Measurements from ENCODE around the gene TTC9B. TPM values are rescaled to one million over a fixed set of nuclear protein-coding genes. Genes with fewer than 3 reads are reported as not detected.

The TTC9B gene
- 0.37 TPM for polyA plus RNA-seq (2013, experiment 1 of 2)
- polyA plus RNA-seq (2013, experiment 2 of 2): 0.25 TPM

GRCh38 chr19:40217934-40218890 lies at the start of gene TTC9B:
Gene TTC9B (minus strand): TSS chr19:40218384. CDS start chr19:40218381, 3 bp downstream.
- peaks cover 3% of the 10 kb centered on the region for H3K4me1 ChIP-seq (ENCODE audit: control insufficient read depth, insufficient read depth, low read length, poor library complexity, severe bottlenecking)
- peak within 1 kb of the TSS; percentile 68 for H3K27ac ChIP-seq (ENCODE audit: low read depth, low read length, severe bottlenecking)
- no peak within 1 kb of the TSS for H3K4me3 ChIP-seq (ENCODE audit: extremely low read depth, insufficient read depth, low read length, poor library complexity, severe bottlenecking)
- no peaks in the 10 kb centered on the region for H3K36me3 ChIP-seq (ENCODE audit: control insufficient read depth, insufficient read depth, low read length)
- WGBS, 2 experiments (ENCODE audit: insufficient coverage in 2 of 2): 4 to 11% methylated on average over 45 to 61 of the region's 75 CpGs
- H3K9me3 ChIP-seq (ENCODE audit: control insufficient read depth, low read length): no peaks in the 10 kb centered on the region

DNA sequence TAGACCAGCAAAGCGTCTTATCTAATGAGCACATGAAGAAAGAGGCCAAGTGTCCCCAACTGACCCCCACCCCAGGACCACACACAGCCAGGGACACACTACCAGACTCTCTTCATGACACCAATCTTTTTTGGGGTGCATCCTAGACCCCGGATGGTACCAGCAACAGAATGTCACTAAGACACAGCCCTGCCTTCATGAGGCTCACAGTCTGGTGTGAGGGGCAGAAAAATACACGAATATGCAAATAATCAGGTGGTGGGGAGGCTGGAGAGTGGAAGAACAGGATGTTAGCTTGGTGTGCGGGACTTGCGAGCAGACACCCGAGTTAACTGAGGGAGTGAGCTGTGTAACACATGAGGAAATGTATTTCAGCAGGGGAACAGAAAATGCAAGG lies 49.4 kb upstream of the TTC9B start:
- H3K36me3 ChIP-seq (ENCODE audit: control insufficient read depth, insufficient read depth, low read length): peaks cover 54% of the 10 kb centered on the region
- H3K4me3 ChIP-seq (ENCODE audit: extremely low read depth, insufficient read depth, low read length, poor library complexity, severe bottlenecking): no peak overlapping the region
- no peaks in the 10 kb centered on the region for H3K4me1 ChIP-seq (ENCODE audit: control insufficient read depth, insufficient read depth, low read length, poor library complexity, severe bottlenecking)
- WGBS, 2 experiments (ENCODE audit: insufficient coverage in 2 of 2): 94 to 96% methylated on average over 6 of the region's 6 CpGs
- H3K27ac ChIP-seq (ENCODE audit: low read depth, low read length, severe bottlenecking): no peak overlapping the region
- no peaks in the 10 kb centered on the region for H3K9me3 ChIP-seq (ENCODE audit: control insufficient read depth, low read length)

GRCh38 chr19:40266912-40267600 lies 48.9 kb upstream of the TTC9B start:
- Histone ChIP-seq H3K36me3 (ENCODE audit: control insufficient read depth, insufficient read depth, low read length) (peaks cover 56% of the 10 kb centered on the region), H3K9me3 (ENCODE audit: control insufficient read depth, low read length) (no peaks in the 10 kb centered on the region), H3K27ac (ENCODE audit: low read depth, low read length, severe bottlenecking) (no peak overlapping the region), H3K4me1 (ENCODE audit: control insufficient read depth, insufficient read depth, low read length, poor library complexity, severe bottlenecking) (no peaks in the 10 kb centered on the region), H3K4me3 (ENCODE audit: extremely low read depth, insufficient read depth, low read length, poor library complexity, severe bottlenecking) (no peak overlapping the region)
- WGBS, 2 experiments (ENCODE audit: insufficient coverage in 2 of 2): 91 to 92% methylated on average over 12 to 15 of the region's 15 CpGs

GRCh38 chr19:40266119-40266518 lies 47.9 kb upstream of the TTC9B start:
- WGBS, 2 experiments (ENCODE audit: insufficient coverage in 2 of 2): 96% methylated on average over 16 of the region's 17 CpGs
- Histone ChIP-seq H3K27ac (ENCODE audit: low read depth, low read length, severe bottlenecking) (no peak overlapping the region), H3K36me3 (ENCODE audit: control insufficient read depth, insufficient read depth, low read length) (peaks cover 62% of the 10 kb centered on the region), H3K4me3 (ENCODE audit: extremely low read depth, insufficient read depth, low read length, poor library complexity, severe bottlenecking) (no peak overlapping the region), H3K4me1 (ENCODE audit: control insufficient read depth, insufficient read depth, low read length, poor library complexity, severe bottlenecking) (no peaks in the 10 kb centered on the region), H3K9me3 (ENCODE audit: control insufficient read depth, low read length) (no peaks in the 10 kb centered on the region)

DNA sequence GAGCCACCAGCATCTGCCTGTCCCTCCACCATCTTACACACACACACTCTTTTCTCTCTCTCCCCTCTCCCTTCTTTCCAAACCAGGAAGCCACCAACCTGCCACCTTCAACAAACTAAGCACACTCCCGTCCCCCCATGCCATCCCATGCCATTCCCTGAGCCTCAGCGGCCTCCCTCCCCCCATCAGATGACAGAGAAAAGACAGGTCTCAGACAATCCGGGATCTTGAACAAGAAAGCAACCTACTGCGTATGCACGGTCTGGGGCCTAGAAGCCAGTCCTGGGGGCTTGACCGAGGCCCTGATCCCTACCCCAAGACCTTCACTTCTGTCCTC lies 47.5 kb upstream of the TTC9B start:
- no peak overlapping the region for H3K4me3 ChIP-seq (ENCODE audit: extremely low read depth, insufficient read depth, low read length, poor library complexity, severe bottlenecking)
- WGBS, 2 experiments (ENCODE audit: insufficient coverage in 2 of 2): 95 to 96% methylated on average over 3 to 6 of the region's 6 CpGs
- H3K4me1 ChIP-seq (ENCODE audit: control insufficient read depth, insufficient read depth, low read length, poor library complexity, severe bottlenecking): no peaks in the 10 kb centered on the region
- H3K9me3 ChIP-seq (ENCODE audit: control insufficient read depth, low read length): no peaks in the 10 kb centered on the region
- H3K36me3 ChIP-seq (ENCODE audit: control insufficient read depth, insufficient read depth, low read length): peaks cover 61% of the 10 kb centered on the region
- no peak overlapping the region for H3K27ac ChIP-seq (ENCODE audit: low read depth, low read length, severe bottlenecking)

DNA sequence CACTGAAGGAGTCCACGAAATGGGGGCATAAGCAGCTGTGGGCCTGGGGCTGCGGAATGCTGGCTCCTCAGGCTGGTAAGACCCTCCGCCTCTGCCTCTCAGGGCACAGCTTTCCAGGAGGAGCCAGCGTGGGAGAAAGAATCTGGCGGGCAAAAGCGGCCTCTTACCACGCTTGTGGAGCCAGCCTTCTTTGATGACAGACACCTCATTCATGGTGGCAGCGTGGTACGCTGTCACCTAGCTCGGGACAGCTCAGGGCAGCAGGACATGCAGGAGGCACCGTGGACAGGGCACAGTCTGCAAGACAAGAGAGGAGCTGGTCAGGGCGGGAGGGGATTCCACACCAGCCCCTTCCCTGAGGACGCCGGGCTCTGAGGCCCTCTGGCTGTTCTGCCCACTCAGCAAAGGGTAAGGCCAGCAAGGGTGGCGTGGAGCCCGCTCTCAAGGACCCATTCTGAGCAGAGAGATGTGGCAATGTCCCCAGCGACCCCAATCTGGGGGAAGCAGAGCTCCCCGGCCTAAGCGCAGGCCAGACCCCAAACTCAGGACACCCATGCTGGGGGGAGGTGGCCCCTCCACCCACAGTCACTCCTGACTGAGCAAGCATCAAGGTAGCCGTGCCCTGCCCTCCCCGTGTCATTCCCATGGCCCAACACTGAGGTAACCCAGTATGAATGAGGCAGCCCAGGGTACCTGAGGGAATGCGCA lies 47.0 kb upstream of the TTC9B start:
- Histone ChIP-seq H3K4me1 (ENCODE audit: control insufficient read depth, insufficient read depth, low read length, poor library complexity, severe bottlenecking) (no peaks in the 10 kb centered on the region), H3K27ac (ENCODE audit: low read depth, low read length, severe bottlenecking) (no peak overlapping the region), H3K4me3 (ENCODE audit: extremely low read depth, insufficient read depth, low read length, poor library complexity, severe bottlenecking) (no peak overlapping the region), H3K9me3 (ENCODE audit: control insufficient read depth, low read length) (no peaks in the 10 kb centered on the region), H3K36me3 (ENCODE audit: control insufficient read depth, insufficient read depth, low read length) (peaks cover 57% of the 10 kb centered on the region)
- WGBS, 2 experiments (ENCODE audit: insufficient coverage in 2 of 2): 95 to 96% methylated on average over 20 to 22 of the region's 22 CpGs

DNA sequence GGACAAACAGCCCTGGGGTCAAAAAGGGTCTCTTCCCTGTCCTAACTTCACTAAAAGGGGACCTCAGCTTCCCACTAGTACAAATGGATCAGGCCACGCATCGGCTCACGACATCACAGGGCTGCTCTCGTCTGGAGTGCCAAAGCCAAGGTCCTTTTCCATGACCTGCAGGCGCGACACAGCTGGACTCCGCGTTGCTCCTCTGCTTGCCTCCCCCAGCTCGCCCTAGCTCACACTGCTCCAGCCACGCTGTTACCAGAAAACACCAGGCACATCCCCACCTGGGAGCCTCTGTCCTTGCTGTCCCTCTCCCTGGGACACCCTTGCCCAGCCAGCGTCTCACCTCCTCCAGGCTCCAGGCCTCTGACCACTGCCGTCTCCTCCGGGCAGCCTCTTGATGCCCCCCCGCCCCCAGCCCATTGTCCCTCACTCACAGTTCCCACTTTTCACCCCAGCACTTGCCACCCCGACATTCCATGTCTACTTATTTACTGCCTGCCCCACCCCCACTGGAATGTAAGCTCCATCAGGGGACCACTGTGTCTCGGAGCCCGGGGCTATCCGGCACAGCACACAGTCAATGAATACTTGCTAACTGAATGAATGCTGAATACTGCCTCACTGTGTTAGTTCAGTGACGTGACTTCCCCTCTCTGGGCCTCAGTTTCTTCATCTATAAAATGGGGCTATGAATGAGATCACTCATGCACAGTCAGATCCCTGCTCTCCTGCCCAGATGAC lies 46.3 kb upstream of the TTC9B start:
- peaks cover 51% of the 10 kb centered on the region for H3K36me3 ChIP-seq (ENCODE audit: control insufficient read depth, insufficient read depth, low read length)
- H3K27ac ChIP-seq (ENCODE audit: low read depth, low read length, severe bottlenecking): no peak overlapping the region
- H3K9me3 ChIP-seq (ENCODE audit: control insufficient read depth, low read length): no peaks in the 10 kb centered on the region
- H3K4me3 ChIP-seq (ENCODE audit: extremely low read depth, insufficient read depth, low read length, poor library complexity, severe bottlenecking): no peak overlapping the region
- no peaks in the 10 kb centered on the region for H3K4me1 ChIP-seq (ENCODE audit: control insufficient read depth, insufficient read depth, low read length, poor library complexity, severe bottlenecking)
- 94 to 96% methylated on average over 12 to 17 of the region's 19 CpGs for WGBS, 2 experiments (ENCODE audit: insufficient coverage in 2 of 2)

GRCh38 chr19:40263440-40264313 lies 45.5 kb upstream of the TTC9B start:
- Histone ChIP-seq H3K9me3 (ENCODE audit: control insufficient read depth, low read length) (no peaks in the 10 kb centered on the region), H3K27ac (ENCODE audit: low read depth, low read length, severe bottlenecking) (no peak overlapping the region), H3K4me1 (ENCODE audit: control insufficient read depth, insufficient read depth, low read length, poor library complexity, severe bottlenecking) (no peaks in the 10 kb centered on the region), H3K36me3 (ENCODE audit: control insufficient read depth, insufficient read depth, low read length) (peaks cover 47% of the 10 kb centered on the region), H3K4me3 (ENCODE audit: extremely low read depth, insufficient read depth, low read length, poor library complexity, severe bottlenecking) (no peak overlapping the region)
- WGBS, 2 experiments (ENCODE audit: insufficient coverage in 2 of 2): 93 to 97% methylated on average over 22 to 24 of the region's 24 CpGs

DNA sequence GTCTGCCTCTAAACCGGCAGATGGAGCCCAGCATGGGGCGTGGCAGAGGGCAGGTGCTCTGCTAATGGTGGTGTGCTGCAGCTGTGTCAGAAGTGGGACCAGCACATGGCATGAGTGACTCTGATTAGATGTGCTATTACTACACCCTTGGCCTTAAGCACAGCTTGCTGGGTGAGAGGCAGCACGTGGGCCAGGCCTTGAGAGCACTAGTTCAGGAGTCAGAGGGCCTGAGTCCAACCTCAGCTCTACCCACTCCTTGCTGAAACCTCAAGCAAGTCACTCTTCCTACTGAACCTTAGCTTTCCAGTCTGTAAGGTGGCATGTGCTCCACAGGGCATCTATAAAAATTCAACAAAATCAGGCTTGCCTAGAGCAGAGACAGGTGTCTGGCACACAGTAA lies 44.2 kb upstream of the TTC9B start:
- 100% methylated on average over 2 of the region's 3 CpGs for WGBS, 2 experiments (ENCODE audit: insufficient coverage in 2 of 2)
- Histone ChIP-seq H3K27ac (ENCODE audit: low read depth, low read length, severe bottlenecking) (no peak overlapping the region), H3K4me3 (ENCODE audit: extremely low read depth, insufficient read depth, low read length, poor library complexity, severe bottlenecking) (no peak overlapping the region), H3K9me3 (ENCODE audit: control insufficient read depth, low read length) (no peaks in the 10 kb centered on the region), H3K36me3 (ENCODE audit: control insufficient read depth, insufficient read depth, low read length) (peaks cover 49% of the 10 kb centered on the region), H3K4me1 (ENCODE audit: control insufficient read depth, insufficient read depth, low read length, poor library complexity, severe bottlenecking) (no peaks in the 10 kb centered on the region)
